NCI-H82 treated with DMSO at 0.1 percent for 48 hours (cell line): ENCODE data around the gene HBE1.
"Not testable (repeated sequence)": the region's sequence is repeated elsewhere in the genome, so short reads cannot be mapped to it uniquely, and the experiment has no call there.

Source experiments
- DNase-seq: peaks from one replicate; lab custom pipeline; 2025; ENCODE audit not compliant: unreplicated experiment; lab: John Stamatoyannopoulos, UW

The HBE1 gene

GRCh38 chr11:5285703-5286340 is 16.1 kb upstream of the HBE1 start:
- no peak for DNase-seq

GRCh38 chr11:5284637-5285036 is 14.9 kb upstream of the HBE1 start:
- no peak for DNase-seq

GRCh38 chr11:5283882-5284281 is 14.1 kb upstream of the HBE1 start:
- DNase-seq, result no peak

- DNase-seq, result no peak
Observed at GRCh38 chr11:5283086-5283485, 13.3 kb upstream of the HBE1 start.

- no peak for DNase-seq
Observed at GRCh38 chr11:5282628-5283027, 12.9 kb upstream of the HBE1 start.

- no peak for DNase-seq
Observed at GRCh38 chr11:5281596-5281995, 11.9 kb upstream of the HBE1 start.

GRCh38 chr11:5280582-5281102 is 10.9 kb upstream of the HBE1 start:
- no peak for DNase-seq

- DNase-seq, result no peak
Observed at GRCh38 chr11:5279471-5280090, 9.8 kb upstream of the HBE1 start.

GRCh38 chr11:5277807-5278382 is 8.2 kb upstream of the HBE1 start:
- no peak for DNase-seq

- no peak for DNase-seq
Observed at GRCh38 chr11:5276697-5277096, 7.0 kb upstream of the HBE1 start.

GRCh38 chr11:5275369-5276110 is 5.8 kb upstream of the HBE1 start:
- DNase-seq, result no peak

GRCh38 chr11:5274395-5274794 is 4.7 kb upstream of the HBE1 start:
- DNase-seq, result no peak

GRCh38 chr11:5272395-5273017 is 2.8 kb upstream of the HBE1 start:
- no peak for DNase-seq

GRCh38 chr11:5267033-5267563 is 2.6 kb downstream of the HBE1 start:
- no peak for DNase-seq

- DNase-seq, result no peak
Observed at GRCh38 chr11:5266609-5267008, 3.1 kb downstream of the HBE1 start.

- DNase-seq, result no peak
Observed at GRCh38 chr11:5265832-5266231, 3.9 kb downstream of the HBE1 start.

GRCh38 chr11:5258543-5259262 is 11.0 kb downstream of the HBE1 start:
- DNase-seq, result no peak

GRCh38 chr11:5257296-5257695 is 12.4 kb downstream of the HBE1 start:
- DNase-seq, result no peak

- not testable (repeated sequence) for DNase-seq
Observed at GRCh38 chr11:5254646-5255413, 14.9 kb downstream of the HBE1 start, which contains the start of gene HBG2. Gene HBG2, minus strand, starts transcription at chr11:5254781. Its CDS starts 53 bp downstream, at chr11:5254728.
